Measurements from ENCODE around the gene HIVEP1. TPM values are rescaled to one million over a fixed set of nuclear protein-coding genes. Genes with fewer than 3 reads are reported as not detected.

Gene HIVEP1
- total RNA-seq, 1 experiment from 2014 or later = 16.7 TPM

- in situ Hi-C loops (cut with HindIII; ENCODE audit: low pct_unique_long_range_greater_than_20kb, low sequenced_read_pairs) = no loop called here
- intact Hi-C loops (cut with micrococcal nuclease; ENCODE audit: unreplicated experiment) = no loop called here
- TF ChIP-seq REST (IDR thresholded peaks at IDR 0.05; ENCODE audit: insufficient read depth in 1 of 2, low read depth in 2 of 2, low read length in 1 of 2) (no peak), CTCF (IDR thresholded peaks at IDR 0.05) (no peak), TCF7L2 (IDR thresholded peaks at IDR 0.05; ENCODE audit: low read depth, low read length) (no peak), POLR2AphosphoS5 (IDR thresholded peaks at IDR 0.05; ENCODE audit: low read depth, low read length) (no peak), SIN3A (IDR thresholded peaks at IDR 0.05; ENCODE audit: borderline replicate concordance, insufficient read depth, low read depth, low read length) (no peak)
Measured at GRCh38 chr6:12171717-12172116, 159.6 kb downstream of the HIVEP1 start.

GRCh38 chr6:12172572-12172971 is 160.5 kb downstream of the HIVEP1 start:
- in situ Hi-C loops (cut with HindIII; ENCODE audit: low pct_unique_long_range_greater_than_20kb, low sequenced_read_pairs) = no loop called here
- intact Hi-C loops (cut with micrococcal nuclease; ENCODE audit: unreplicated experiment) = no loop called here
- H3K4me3 ChIP-seq (ENCODE audit: low read depth in 2 of 2, low read length in 2 of 2) = no peak overlapping the region
- H3K4me1 ChIP-seq (ENCODE audit: control insufficient read depth, insufficient read depth, low read length) = no peaks in the 10 kb centered on the region; the same call in 1 of the 2 replicates
- DNase-seq (ENCODE audit: low read depth, low spot score) (no peak), ATAC-seq (no peak)
- ChIA-PET CTCF (no interaction called here), POLR2A (interaction anchor here (0.6 kb wide), 1 partner anchor 10 kb away, joined by 3 read pairs; no protein-coding TSS in a partner anchor)
- TF ChIP-seq TCF7L2 (IDR thresholded peaks at IDR 0.05; ENCODE audit: low read depth, low read length) = no peak
- TF ChIP-seq POLR2AphosphoS5 (IDR thresholded peaks at IDR 0.05; ENCODE audit: low read depth, low read length) = no peak
- TF ChIP-seq SIN3A (IDR thresholded peaks at IDR 0.05; ENCODE audit: borderline replicate concordance, insufficient read depth, low read depth, low read length) = no peak
- TF ChIP-seq CTCF (IDR thresholded peaks at IDR 0.05) = no peak
- TF ChIP-seq REST (IDR thresholded peaks at IDR 0.05; ENCODE audit: insufficient read depth in 1 of 2, low read depth in 2 of 2, low read length in 1 of 2) = no peak
- H3K36me3 ChIP-seq (ENCODE audit: control insufficient read depth, insufficient read depth, low read length) = no peaks in the 10 kb centered on the region
- H3K9me3 ChIP-seq (ENCODE audit: control insufficient read depth, insufficient read depth, low read depth, low read length) = no peaks in the 10 kb centered on the region
- H3K27me3 ChIP-seq (ENCODE audit: control insufficient read depth, insufficient read depth, low read length) = no peaks in the 10 kb centered on the region
- H3K27ac ChIP-seq (ENCODE audit: low read length) = no peak overlapping the region
- BruUV-seq (replicated peaks) = no TSS peak

More at GRCh38 chr6:12171717-12172116, 159.6 kb downstream of the HIVEP1 start:
- ChIA-PET POLR2A (no interaction called here), CTCF (no interaction called here)
- no peaks in the 10 kb centered on the region for H3K9me3 ChIP-seq (ENCODE audit: control insufficient read depth, insufficient read depth, low read depth, low read length)
- H3K4me3 ChIP-seq (ENCODE audit: low read depth in 2 of 2, low read length in 2 of 2) = no peak overlapping the region
- H3K27me3 ChIP-seq (ENCODE audit: control insufficient read depth, insufficient read depth, low read length) = no peaks in the 10 kb centered on the region
- DNase-seq (ENCODE audit: low read depth, low spot score) (no peak), ATAC-seq (no peak)
- H3K36me3 ChIP-seq (ENCODE audit: control insufficient read depth, insufficient read depth, low read length) = no peaks in the 10 kb centered on the region
- no TSS peak for BruUV-seq (replicated peaks)
- H3K4me1 ChIP-seq (ENCODE audit: control insufficient read depth, insufficient read depth, low read length) = no peaks in the 10 kb centered on the region; the same call in 1 of the 2 replicates
- H3K27ac ChIP-seq (ENCODE audit: low read length) = no peak overlapping the region

All from Panc1 (cell line).